CD4-positive, alpha-beta memory T cell (primary cell): Measurements from ENCODE around the gene VSTM4. TPM values are rescaled to one million over a fixed set of nuclear protein-coding genes. Genes with fewer than 3 reads are reported as not detected.

ENCODE experiments used
- CTCF ChIA-PET: fragments of 350-600 bp; sonication (Branson Sonifier 250); formaldehyde crosslinking; loops from one replicate; lab custom pipeline; 2021; ENCODE audit warnings: inconsistent platforms; ENCODE audit not compliant: partially characterized antibody; lab: Charles Lee
- POLR2A ChIA-PET: fragments of 350-600 bp; sonication (Branson Sonifier 250); formaldehyde crosslinking; loops from one replicate; lab custom pipeline; 2021; ENCODE audit not compliant: partially characterized antibody; lab: Charles Lee
- DNase-seq, 5 donors: peaks; one replicate each; pipeline versions ENCODE4 v3.0.0 to v3.0.0-alpha.2; 2020 to 2022; ENCODE audit warnings: mixed read lengths in 1 of 5
- H3K27ac ChIP-seq: one replicate; pipeline ENCODE4 v1.7.0; 2013; ENCODE audit warnings: low read depth, low read length
- H3K27me3 ChIP-seq: 2 replicates; pipeline ENCODE4 v1.7.0; 2013; ENCODE audit warnings: mild to moderate bottlenecking, low read length, moderate library complexity; ENCODE audit not compliant: insufficient read depth
- H3K36me3 ChIP-seq: 2 replicates; pipeline ENCODE4 v1.7.0; 2013; ENCODE audit warnings: mild to moderate bottlenecking, low read length, moderate library complexity; ENCODE audit not compliant: insufficient read depth
- H3K4me1 ChIP-seq: 2 replicates; pipeline ENCODE4 v1.7.0; 2013; ENCODE audit warnings: mild to moderate bottlenecking, low read length, moderate library complexity; ENCODE audit not compliant: insufficient read depth
- H3K4me3 ChIP-seq, 2 donors: one replicate each; pipeline ENCODE4 v1.7.0; 2013; ENCODE audit warnings: low read length in 2 of 2, mild to moderate bottlenecking in 1 of 2
- H3K9me3 ChIP-seq, 2 donors: one replicate each; pipeline ENCODE4 v1.7.0; 2013; ENCODE audit warnings: low read length in 2 of 2, control low read depth in 1 of 2; ENCODE audit not compliant: control insufficient read depth in 1 of 2
- H3K27ac Mint-ChIP-seq, 7 donors: one replicate each; pipeline ENCODE4 v1.8.0; 2020 to 2021; ENCODE audit warnings: mixed read lengths in 7 of 7, mild to moderate bottlenecking in 6 of 7, inconsistent platforms in 3 of 7, moderate library complexity in 3 of 7
- H3K27me3 Mint-ChIP-seq, 2 donors: one replicate each; pipeline ENCODE4 v1.8.0; 2020 to 2021; ENCODE audit warnings: mixed read lengths in 2 of 2
- H3K36me3 Mint-ChIP-seq, 2 donors: one replicate each; pipeline ENCODE4 v1.8.0; 2020 to 2021; ENCODE audit warnings: mixed read lengths in 2 of 2, inconsistent platforms in 1 of 2, mild to moderate bottlenecking in 1 of 2
- H3K4me1 Mint-ChIP-seq, 4 donors: one replicate each; pipeline ENCODE4 v1.8.0; 2020 to 2021; ENCODE audit warnings: mixed read lengths in 4 of 4, mild to moderate bottlenecking in 1 of 4
- H3K4me3 Mint-ChIP-seq, 8 donors: one replicate each; pipeline ENCODE4 v1.8.0; 2020 to 2021; ENCODE audit warnings: mixed read lengths in 8 of 8, mild to moderate bottlenecking in 7 of 8, moderate library complexity in 6 of 8, inconsistent platforms in 3 of 8
- H3K9me3 Mint-ChIP-seq, 8 donors: one replicate each; pipeline ENCODE4 v1.8.0; 2020 to 2021; ENCODE audit warnings: mixed read lengths in 8 of 8, mild to moderate bottlenecking in 5 of 8, inconsistent platforms in 3 of 8, moderate library complexity in 1 of 8
- intact Hi-C: fragments of 100-400 bp; cut with micrococcal nuclease; formaldehyde crosslinking; loops from one replicate; pipeline ENCODE4 v1.15.1; 2023
- polyA plus RNA-seq, 2 donors: library from polyadenylated mRNA; unstranded; fragments of 300-500 nt; fragmentation: Illumina TruSeq; gene quantifications; one replicate each; pipeline ENCODE4 v1.2.3, GENCODE V29; 2021
- total RNA-seq, 2 experiments: library from RNA; stranded (reverse); gene quantifications; one replicate each; pipeline ENCODE4 v1.2.3, GENCODE V29; 2021

Gene VSTM4
- total and polyA plus RNA-seq, 4 experiments from 2014 or later, result not detected

DNA sequence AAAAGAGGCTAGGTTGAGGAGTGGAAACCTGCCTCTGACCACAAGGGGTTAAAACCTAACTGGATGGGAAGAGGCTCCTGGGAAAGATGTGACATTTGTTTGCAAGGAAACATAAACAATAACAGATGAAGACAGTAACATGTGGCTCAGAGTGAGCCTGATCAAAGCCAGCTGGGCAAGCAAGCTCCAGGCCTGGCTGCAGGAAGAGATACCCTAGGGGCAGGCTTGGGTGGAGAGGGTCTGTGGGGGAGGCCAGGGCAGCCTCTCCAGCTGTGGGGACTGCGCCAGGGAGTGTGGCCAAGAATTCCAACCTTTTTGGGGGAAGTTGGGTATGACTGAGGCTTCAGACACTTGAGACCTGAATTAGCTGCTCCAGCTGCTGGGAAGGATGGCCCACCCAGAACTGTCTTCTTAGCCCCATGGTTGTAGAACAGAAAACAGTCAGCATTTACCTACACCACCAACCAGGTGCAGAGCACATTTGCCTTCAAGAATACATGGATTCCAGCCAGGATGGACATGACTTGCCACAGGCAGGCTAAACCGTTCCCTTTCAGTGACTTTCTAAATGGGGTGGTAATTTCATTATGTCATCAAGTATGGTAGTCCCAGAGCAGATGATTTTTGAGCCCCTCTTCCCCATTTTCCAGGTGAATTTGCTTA is 28.9 kb upstream of the VSTM4 start:
- H3K36me3 ChIP-seq, result no peaks in the 10 kb centered on the region
- ChIA-PET POLR2A (no interaction called here), CTCF (no interaction called here)
- H3K4me3 ChIP-seq, result no peak overlapping the region
- no peak for DNase-seq
- no peaks in the 10 kb centered on the region for H3K9me3 ChIP-seq
- no peak overlapping the region for H3K27ac Mint-ChIP-seq
- no peaks in the 10 kb centered on the region for H3K4me1 Mint-ChIP-seq
- peaks cover 3 to 28% (median 9%) of the 10 kb centered on the region in 8 donors for H3K9me3 Mint-ChIP-seq
- H3K36me3 Mint-ChIP-seq, result peaks cover 0 to 5% of the 10 kb centered on the region in 2 donors
- H3K4me3 Mint-ChIP-seq, result no peak overlapping the region
- intact Hi-C loops, result no loop called here
- no peaks in the 10 kb centered on the region for H3K4me1 ChIP-seq
- peaks cover 0 to 3% of the 10 kb centered on the region in 2 donors for H3K27me3 Mint-ChIP-seq
- no peak overlapping the region for H3K27ac ChIP-seq
- no peaks in the 10 kb centered on the region for H3K27me3 ChIP-seq

DNA sequence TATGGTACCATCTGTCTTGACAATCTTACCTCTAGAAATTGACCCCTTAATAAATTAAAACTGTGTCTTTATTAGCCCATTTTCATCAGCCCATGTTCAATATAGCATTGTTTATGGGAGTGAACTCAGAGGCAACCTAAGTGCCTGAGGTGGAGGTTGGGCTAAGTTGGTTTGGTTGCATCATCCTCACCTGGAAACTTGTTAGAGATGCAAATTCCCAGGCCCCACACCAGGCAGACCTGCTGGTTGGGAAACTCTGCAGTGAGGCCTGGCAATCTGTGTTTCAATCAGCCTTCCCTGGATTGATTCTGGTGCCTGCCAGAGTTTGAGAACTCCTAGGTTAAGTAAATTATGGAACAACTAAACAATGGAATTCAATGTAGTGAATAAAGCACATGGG is 27.9 kb upstream of the VSTM4 start:
- no peaks in the 10 kb centered on the region for H3K4me1 ChIP-seq

DNA sequence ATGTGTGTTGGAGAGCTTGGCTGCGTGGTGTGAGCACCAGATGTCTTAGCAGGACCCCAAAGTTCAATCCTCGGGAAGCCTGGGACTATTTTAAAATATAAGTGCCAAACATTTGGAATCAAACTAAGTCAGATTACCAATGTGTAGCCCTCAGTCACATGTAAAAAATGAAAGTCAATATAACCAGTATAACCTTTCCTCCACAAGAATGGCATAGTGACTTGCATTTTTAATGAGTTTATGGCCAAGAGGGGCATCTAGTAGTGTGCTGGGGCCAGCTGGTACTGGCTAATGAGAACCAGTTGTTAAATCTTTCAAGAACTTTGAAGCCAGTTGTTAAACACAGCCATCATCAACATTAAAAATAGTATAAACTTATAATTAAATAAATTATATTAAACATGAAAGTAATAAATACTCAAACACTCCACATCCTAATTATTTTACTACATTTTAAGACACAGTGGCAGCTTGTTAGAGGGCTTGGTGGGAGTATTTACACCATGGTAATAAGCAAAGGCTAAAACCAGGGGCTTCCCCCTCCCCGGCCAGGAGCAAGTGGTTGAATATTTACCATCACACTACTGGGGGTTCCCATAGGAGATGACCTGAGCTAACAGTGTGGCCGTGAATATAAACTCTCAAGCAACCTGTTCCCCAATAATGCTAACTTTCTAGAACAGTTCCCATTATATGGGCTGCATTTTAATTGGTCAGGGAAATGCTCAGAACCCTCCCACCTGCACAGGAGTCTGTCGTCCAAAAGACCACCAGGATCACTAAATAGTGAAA is 26.4 kb upstream of the VSTM4 start:
- H3K4me3 ChIP-seq, result no peak overlapping the region
- H3K4me3 Mint-ChIP-seq, result no peak overlapping the region
- H3K36me3 ChIP-seq, result no peaks in the 10 kb centered on the region
- H3K36me3 Mint-ChIP-seq, result no peaks in the 10 kb centered on the region
- CTCF ChIA-PET, result no interaction called here
- POLR2A ChIA-PET, result no interaction called here
- peaks cover 3 to 6% of the 10 kb centered on the region in 2 donors for H3K27me3 Mint-ChIP-seq
- H3K9me3 Mint-ChIP-seq, result peaks cover 0 to 11% (median 0%) of the 10 kb centered on the region in 8 donors
- intact Hi-C loops, result no loop called here
- H3K27ac Mint-ChIP-seq, result no peak overlapping the region
- H3K4me1 ChIP-seq, result no peaks in the 10 kb centered on the region
- no peaks in the 10 kb centered on the region for H3K4me1 Mint-ChIP-seq
- no peak overlapping the region for H3K27ac ChIP-seq
- H3K9me3 ChIP-seq, result no peaks in the 10 kb centered on the region
- no peak for DNase-seq
- no peaks in the 10 kb centered on the region for H3K27me3 ChIP-seq

More for the DNA sequence above, 27.9 kb upstream of the VSTM4 start:
- Mint-ChIP-seq H3K27me3 (peaks cover 0 to 3% of the 10 kb centered on the region in 2 donors), H3K9me3 (peaks cover 3 to 23% (median 7%) of the 10 kb centered on the region in 8 donors), H3K4me3 (no peak overlapping the region), H3K36me3 (peaks cover 0 to 2% of the 10 kb centered on the region in 2 donors), H3K27ac (no peak overlapping the region), H3K4me1 (no peaks in the 10 kb centered on the region)
- Histone ChIP-seq H3K4me3 (no peak overlapping the region), H3K9me3 (no peaks in the 10 kb centered on the region), H3K27ac (no peak overlapping the region), H3K36me3 (no peaks in the 10 kb centered on the region), H3K27me3 (no peaks in the 10 kb centered on the region)
- DNase-seq, result no peak
- intact Hi-C loops, result no loop called here
- ChIA-PET CTCF (no interaction called here), POLR2A (no interaction called here)

DNA sequence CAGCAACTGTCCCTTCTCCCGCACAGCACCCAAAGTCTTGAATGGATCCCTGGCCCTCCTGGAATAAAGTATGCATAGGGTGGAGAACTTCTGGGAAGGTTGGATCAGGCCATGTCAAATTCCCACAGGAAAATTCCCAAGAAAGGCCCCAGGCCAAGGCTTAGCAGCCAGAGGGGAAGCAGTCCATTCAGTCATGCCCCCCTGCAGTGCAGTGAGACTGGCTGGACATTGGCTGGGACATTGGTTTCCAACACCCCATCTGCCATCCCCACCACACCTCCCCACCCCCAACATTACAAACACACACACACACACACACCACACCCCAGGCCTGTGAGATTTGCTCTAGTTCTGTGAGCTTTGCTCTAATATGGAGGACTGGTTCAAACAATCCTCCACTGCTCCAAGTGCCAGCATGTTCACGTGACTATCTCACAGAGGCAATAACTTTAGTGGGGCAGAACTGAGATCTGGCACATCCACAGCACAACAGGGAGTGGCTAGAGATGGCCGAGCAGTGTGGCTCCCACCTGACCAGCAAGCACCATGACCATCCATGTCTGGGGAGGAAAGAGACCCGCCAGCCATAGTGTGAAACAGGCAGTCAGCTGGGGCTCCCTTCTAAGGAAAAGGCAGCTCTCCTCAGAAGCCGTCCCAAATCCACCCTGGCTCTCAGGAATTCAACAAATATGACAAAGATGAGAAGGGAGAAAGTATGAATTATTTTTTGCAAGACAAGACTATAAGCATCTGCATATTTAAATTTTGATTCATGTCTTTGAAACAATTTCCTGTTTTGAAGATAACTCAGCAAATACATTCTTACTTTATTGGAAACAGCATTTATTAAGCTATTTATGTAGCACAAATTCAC is 25.2 kb upstream of the VSTM4 start:
- Mint-ChIP-seq H3K4me1 (peaks cover 0 to 5% (median 2%) of the 10 kb centered on the region in 4 donors), H3K4me3 (no peak overlapping the region), H3K9me3 (peaks cover 0 to 7% (median 0%) of the 10 kb centered on the region in 8 donors), H3K27ac (no peak overlapping the region), H3K36me3 (no peaks in the 10 kb centered on the region), H3K27me3 (peaks cover 0 to 6% of the 10 kb centered on the region in 2 donors)
- no peak overlapping the region for H3K4me3 ChIP-seq
- H3K36me3 ChIP-seq, result no peaks in the 10 kb centered on the region
- H3K27me3 ChIP-seq, result no peaks in the 10 kb centered on the region
- H3K27ac ChIP-seq, result no peak overlapping the region
- ChIA-PET POLR2A (no interaction called here), CTCF (no interaction called here)
- H3K9me3 ChIP-seq, result no peaks in the 10 kb centered on the region
- no peak for DNase-seq
- no peaks in the 10 kb centered on the region for H3K4me1 ChIP-seq
- intact Hi-C loops, result no loop called here

DNA sequence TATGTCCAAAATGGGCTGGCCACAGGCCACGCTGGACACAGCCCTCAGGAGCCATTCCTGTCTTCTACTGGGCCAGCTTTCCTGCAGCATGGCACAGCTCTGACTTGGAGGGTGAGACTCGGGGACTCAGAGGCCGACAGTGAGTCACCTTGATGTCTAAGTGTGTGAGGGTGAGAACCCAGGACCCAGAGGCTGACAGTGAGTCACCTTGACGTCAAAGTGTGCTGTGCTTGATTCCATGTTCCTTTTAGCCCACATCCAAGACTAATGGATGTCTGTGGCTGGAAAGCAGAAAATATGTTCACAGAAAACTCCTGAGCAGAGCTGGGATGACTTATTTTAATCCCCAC is 24.5 kb upstream of the VSTM4 start:
- Histone ChIP-seq H3K4me1 (no peaks in the 10 kb centered on the region), H3K4me3 (no peak overlapping the region), H3K36me3 (no peaks in the 10 kb centered on the region), H3K27me3 (no peaks in the 10 kb centered on the region), H3K9me3 (no peaks in the 10 kb centered on the region), H3K27ac (no peak overlapping the region)
- ChIA-PET POLR2A (no interaction called here), CTCF (no interaction called here)
- intact Hi-C loops, result no loop called here
- H3K4me3 Mint-ChIP-seq, result no peak overlapping the region
- DNase-seq, result no peak
- H3K27me3 Mint-ChIP-seq, result peaks cover 0 to 6% of the 10 kb centered on the region in 2 donors
- H3K9me3 Mint-ChIP-seq, result peaks cover 0 to 7% (median 0%) of the 10 kb centered on the region in 8 donors
- no peaks in the 10 kb centered on the region for H3K36me3 Mint-ChIP-seq
- H3K4me1 Mint-ChIP-seq, result peaks cover 0 to 5% (median 2%) of the 10 kb centered on the region in 4 donors
- no peak overlapping the region for H3K27ac Mint-ChIP-seq

DNA sequence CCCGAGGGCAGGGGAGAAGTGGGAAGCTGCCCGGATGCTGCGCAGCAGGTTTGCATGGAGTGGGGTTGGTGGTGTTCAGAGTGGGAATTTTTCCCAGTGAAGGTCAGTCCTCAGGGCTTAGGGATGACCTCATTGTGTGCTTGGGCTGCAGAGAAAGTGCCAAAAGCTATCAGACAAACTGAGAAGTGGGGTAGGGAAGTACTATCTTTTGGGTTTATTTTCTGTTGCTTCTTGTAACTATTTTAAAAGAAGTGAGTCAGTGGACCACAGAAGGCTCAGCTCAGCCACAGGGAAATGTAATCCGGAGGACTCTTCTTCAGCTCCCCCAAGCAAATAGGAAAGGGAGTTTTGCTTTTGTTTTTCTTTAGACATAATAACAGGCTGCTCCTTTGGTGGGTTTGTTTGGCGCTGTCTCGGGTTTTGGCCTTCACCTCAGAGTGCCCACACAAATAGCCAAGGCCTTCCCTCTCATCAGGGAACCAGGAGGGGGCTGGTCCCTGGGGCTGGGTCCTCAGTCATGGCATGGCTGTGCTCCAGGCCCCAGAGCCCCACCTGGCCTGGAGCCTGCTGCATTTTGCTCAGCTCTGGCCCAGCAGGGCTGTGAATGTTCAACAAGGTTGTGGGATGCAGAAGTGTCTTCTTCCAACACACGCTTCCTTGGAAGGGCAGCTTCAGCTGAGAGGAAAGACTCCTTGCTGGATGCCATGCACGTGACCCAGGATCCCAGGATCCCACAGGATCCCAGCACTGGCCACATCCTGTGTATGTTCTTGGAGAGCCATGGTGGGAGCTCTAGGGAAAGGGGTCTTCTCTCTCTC is 23.9 kb upstream of the VSTM4 start:
- intact Hi-C loops, result no loop called here
- Histone ChIP-seq H3K4me1 (no peaks in the 10 kb centered on the region), H3K4me3 (no peak overlapping the region), H3K9me3 (no peaks in the 10 kb centered on the region), H3K27ac (no peak overlapping the region), H3K27me3 (no peaks in the 10 kb centered on the region), H3K36me3 (no peaks in the 10 kb centered on the region)
- Mint-ChIP-seq H3K4me3 (no peak overlapping the region), H3K4me1 (peaks cover 0 to 5% (median 2%) of the 10 kb centered on the region in 4 donors), H3K27me3 (peaks cover 0 to 6% of the 10 kb centered on the region in 2 donors), H3K9me3 (peaks cover 0 to 7% (median 0%) of the 10 kb centered on the region in 8 donors), H3K27ac (no peak overlapping the region), H3K36me3 (no peaks in the 10 kb centered on the region)
- ChIA-PET POLR2A (no interaction called here), CTCF (no interaction called here)
- no peak for DNase-seq
